Measurements from ENCODE around the gene NOCT.

Gene NOCT

DNA sequence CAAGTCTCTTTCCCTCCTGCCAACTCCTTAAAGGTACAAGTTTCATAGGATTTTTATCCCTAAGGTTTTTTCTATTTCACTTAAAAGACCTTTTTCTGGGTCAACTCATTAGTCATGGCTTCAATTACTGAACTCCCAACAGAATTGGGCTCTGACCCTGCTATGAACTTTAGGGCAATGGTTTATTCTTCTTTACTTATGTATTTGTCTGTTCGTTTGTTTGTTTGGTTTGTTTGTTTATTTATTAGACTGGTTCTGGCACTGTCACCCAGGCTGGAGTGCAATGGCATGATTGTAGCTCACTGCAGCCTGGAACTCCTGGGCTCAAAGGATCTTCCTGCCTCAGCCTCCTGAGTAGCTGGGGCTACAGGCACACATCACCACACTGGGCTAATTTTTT is 5.9 kb upstream of the NOCT start:
- TF ChIP-seq, protein P1, sequence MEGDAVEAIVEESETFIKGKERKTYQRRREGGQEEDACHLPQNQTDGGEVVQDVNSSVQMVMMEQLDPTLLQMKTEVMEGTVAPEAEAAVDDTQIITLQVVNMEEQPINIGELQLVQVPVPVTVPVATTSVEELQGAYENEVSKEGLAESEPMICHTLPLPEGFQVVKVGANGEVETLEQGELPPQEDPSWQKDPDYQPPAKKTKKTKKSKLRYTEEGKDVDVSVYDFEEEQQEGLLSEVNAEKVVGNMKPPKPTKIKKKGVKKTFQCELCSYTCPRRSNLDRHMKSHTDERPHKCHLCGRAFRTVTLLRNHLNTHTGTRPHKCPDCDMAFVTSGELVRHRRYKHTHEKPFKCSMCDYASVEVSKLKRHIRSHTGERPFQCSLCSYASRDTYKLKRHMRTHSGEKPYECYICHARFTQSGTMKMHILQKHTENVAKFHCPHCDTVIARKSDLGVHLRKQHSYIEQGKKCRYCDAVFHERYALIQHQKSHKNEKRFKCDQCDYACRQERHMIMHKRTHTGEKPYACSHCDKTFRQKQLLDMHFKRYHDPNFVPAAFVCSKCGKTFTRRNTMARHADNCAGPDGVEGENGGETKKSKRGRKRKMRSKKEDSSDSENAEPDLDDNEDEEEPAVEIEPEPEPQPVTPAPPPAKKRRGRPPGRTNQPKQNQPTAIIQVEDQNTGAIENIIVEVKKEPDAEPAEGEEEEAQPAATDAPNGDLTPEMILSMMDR (IDR thresholded peaks at IDR 0.05; ENCODE audit: low read depth, low read length): no peak
- no peak for DNase-seq (ENCODE audit: low read depth in 2 of 2)
- H3K4me3 ChIP-seq (replicated peaks in 1 of 2; ENCODE audit: low read depth in 2 of 2, low read length in 2 of 2): no peak overlapping the region

DNA sequence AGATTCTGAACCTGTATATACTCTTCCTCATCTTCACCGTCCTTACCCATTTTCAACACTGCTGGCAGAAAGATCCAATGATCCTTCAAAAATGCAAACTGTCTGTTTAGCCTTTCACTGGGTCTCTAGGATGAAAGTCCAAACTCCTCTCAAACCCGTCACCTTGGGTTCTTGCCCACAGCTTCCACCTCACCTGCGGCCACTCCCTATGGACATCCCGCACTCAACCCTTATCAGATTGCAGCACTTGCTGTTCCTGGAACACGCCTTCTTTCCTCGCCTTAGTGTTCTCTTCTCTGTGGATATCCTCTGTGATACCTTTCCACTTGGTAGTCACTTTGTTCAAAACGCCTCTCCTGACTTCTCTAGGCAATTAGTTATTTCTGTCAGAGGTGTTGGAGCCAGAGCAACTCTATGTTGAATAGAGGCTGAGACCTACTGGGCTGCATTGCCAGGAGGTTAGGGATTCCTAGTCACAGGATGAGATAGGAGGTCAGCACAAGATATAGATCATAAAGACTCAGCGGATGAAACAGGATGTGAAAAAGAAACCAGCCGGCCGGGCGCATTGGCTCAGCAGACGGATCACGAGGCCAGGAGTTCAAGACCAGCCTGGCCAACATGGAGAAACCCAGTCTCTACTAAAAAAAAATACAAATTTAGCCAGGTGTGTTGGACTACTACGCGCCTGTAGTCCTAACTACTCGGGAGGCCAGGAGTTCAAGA is 4.2 kb upstream of the NOCT start:
- no peak for DNase-seq (ENCODE audit: low read depth in 2 of 2)
- H3K4me3 ChIP-seq (replicated peaks in 1 of 2; ENCODE audit: low read depth in 2 of 2, low read length in 2 of 2): no peak overlapping the region
- TF ChIP-seq, protein P1 (IDR thresholded peaks at IDR 0.05; ENCODE audit: low read depth, low read length): no peak

DNA sequence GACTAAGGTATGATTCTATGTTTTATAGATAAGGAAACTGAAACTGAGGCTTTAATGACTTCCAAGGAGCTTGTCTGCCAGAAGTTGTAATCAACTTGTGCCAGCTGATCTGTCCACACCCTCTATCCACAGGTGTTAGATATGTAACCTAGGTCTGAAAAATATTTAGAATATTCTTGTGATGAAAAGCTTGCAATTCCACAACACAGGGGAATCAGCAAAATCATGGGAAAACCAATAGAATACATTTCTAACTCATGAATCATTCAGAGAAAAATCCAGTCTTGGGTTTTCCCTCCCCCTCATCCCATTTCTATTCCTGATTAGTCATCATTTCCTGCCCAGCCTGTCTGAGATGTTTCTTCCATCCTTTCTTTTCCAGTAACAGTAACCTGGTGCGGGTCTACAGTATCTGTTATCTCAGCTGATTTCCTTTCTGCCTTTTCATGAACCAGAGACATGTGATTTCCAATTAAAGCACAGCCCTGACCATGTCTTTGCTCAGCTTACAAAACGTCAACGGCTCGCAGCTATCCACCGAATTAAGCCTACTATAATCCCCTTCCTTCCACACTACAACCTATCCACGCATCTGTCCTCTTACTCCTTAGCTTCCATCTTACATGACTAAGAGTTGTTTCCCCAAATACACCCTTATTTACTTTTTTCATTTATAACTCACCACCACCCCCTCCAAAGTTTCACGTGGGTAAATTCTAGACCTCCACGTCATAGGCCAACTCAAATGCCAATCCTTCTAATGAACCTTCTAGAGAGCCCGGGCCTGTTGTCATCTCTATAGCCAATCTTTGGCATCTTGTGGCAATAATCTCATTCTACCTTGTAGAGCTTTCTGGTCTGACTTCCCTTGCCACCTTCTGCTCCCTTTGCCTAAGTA is 961 bp upstream of the NOCT start:
- TF ChIP-seq, protein P1 (IDR thresholded peaks at IDR 0.05; ENCODE audit: low read depth, low read length): no peak
- peak; percentile 96 for DNase-seq (ENCODE audit: low read depth in 2 of 2)
- peak overlapping the region; percentile 71 to 79 for H3K4me3 ChIP-seq (replicated peaks in 1 of 2; ENCODE audit: low read depth in 2 of 2, low read length in 2 of 2)

DNA sequence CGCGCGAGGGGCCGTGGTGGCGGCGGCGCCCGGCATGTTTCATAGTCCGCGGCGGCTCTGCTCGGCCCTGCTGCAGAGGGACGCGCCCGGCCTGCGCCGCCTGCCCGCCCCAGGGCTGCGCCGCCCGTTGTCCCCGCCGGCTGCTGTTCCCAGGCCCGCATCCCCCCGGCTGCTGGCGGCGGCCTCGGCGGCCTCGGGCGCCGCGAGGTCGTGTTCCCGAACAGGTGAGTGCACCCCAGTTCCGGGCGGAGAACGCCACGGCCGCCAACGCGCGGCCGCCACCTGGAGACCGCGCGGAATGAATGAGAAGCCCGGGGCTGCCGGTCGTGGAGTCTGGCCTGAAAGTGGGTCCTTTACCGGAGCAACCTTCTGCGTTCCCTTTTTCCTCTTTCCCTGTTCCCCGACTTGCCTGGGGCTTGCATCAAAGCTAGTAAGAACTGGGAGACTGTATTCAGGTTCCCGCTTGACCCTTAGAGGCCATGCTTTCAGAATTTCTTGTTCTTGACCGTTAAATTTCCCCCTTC is 429 bp downstream of the NOCT start:
- TF ChIP-seq, protein P1 (IDR thresholded peaks at IDR 0.05; ENCODE audit: low read depth, low read length): no peak
- DNase-seq (ENCODE audit: low read depth in 2 of 2): peak; percentile 32 to 50
- H3K4me3 ChIP-seq (replicated peaks in 1 of 2; ENCODE audit: low read depth in 2 of 2, low read length in 2 of 2): peak overlapping the region; percentile 71 to 79

DNA sequence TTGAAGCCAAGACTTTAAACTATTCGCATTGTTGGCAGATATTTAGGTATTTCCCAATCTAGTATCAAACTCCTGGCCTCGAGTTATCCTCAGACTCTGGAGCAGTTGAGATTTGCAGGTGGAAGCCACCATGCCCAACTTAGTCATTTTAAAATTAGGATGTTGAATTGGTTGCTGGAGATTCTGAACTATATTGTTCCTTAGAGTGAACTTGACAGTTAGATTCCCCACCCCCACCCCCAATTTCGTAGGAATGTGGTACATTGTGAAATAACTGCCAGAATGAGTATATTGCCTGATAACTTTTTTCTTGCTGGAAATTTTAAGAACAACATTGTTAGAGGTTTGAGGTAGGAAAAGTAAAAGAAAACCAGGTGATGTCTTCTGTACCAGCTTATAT is 2.3 kb downstream of the NOCT start:
- DNase-seq (ENCODE audit: low read depth in 2 of 2): peak; percentile 36 to 44
- H3K4me3 ChIP-seq (replicated peaks in 1 of 2; ENCODE audit: low read depth in 2 of 2, low read length in 2 of 2): peak overlapping the region in 1 of 2 donors; percentile 1
- TF ChIP-seq, protein P1 (IDR thresholded peaks at IDR 0.05; ENCODE audit: low read depth, low read length): no peak

DNA sequence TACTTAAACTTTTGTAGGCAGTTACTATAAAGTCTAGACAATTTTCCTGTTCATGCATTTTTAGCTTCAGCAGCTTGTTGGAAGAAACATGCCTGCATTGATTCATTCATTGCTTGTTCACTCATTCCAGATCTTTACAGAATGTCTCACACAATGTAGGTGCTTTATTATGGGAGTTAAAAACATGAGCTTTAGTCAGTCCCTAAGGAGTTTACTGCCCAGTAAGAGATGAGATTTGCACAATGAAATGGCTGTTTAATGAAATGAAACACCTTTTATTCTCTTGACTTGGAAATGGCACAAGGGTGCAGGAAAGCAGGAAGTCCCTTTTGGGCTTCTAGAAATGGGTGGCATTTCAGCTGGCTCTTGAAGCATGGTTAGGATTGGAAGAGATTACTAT is 2.9 kb downstream of the NOCT start:
- H3K4me3 ChIP-seq (replicated peaks in 1 of 2; ENCODE audit: low read depth in 2 of 2, low read length in 2 of 2): peak overlapping the region in 1 of 2 donors; percentile 10
- peak in 1 of 2 donors; percentile 53 for DNase-seq (ENCODE audit: low read depth in 2 of 2)
- TF ChIP-seq, protein P1 (IDR thresholded peaks at IDR 0.05; ENCODE audit: low read depth, low read length): no peak

Data from cardiac fibroblast (primary cell).